ENCODE data around the gene HACD1.
"Not testable (repeated sequence)": the region's sequence is repeated elsewhere in the genome, so short reads cannot be mapped to it uniquely, and the experiment has no call there.

HACD1 gene

DNA sequence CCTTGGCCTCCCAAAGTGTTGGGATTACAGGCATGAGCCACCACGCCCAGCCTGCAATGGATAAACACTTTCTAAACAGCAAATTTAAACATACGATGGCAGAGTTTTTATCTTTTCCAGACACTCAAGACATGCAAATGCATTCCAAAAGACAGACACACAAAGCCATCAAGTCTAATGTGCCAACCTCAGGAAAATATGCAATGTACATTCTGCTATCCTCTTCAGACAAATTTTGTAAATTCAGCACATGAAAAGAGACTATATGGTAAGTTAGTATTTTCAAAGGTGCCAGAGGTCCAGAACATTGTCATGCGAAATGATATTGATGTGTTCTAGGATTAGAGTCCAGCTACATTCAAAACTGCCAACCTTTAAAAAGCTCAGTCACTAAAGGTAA lies 19.8 kb downstream of the HACD1 start:
- TF ChIP-seq ZNF274 (IDR thresholded peaks at IDR 0.05; ENCODE audit: low read depth, low read length) (no peak), YY1 (IDR thresholded peaks at IDR 0.05; ENCODE audit: insufficient read depth, insufficient read length) (no peak), SUZ12 (IDR thresholded peaks at IDR 0.05; ENCODE audit: extremely low read depth, insufficient read depth, insufficient read length) (no peak)
- Histone ChIP-seq H3K9me3 (ENCODE audit: insufficient read depth, low read length) (no peaks in the 10 kb centered on the region), H3K36me3 (ENCODE audit: insufficient read depth, insufficient read length, low read length) (peaks cover 37% of the 10 kb centered on the region), H3K4me3 (ENCODE audit: insufficient read length, low read depth) (no peak overlapping the region), H3K4me1 (ENCODE audit: insufficient read depth, insufficient read length) (no peaks in the 10 kb centered on the region), H3K9ac (ENCODE audit: insufficient read length, low read depth) (no peak overlapping the region), H3K27me3 (ENCODE audit: insufficient read depth, insufficient read length) (no peaks in the 10 kb centered on the region)
- no peak for DNase-seq (ENCODE audit: low read depth, low spot score)

DNA sequence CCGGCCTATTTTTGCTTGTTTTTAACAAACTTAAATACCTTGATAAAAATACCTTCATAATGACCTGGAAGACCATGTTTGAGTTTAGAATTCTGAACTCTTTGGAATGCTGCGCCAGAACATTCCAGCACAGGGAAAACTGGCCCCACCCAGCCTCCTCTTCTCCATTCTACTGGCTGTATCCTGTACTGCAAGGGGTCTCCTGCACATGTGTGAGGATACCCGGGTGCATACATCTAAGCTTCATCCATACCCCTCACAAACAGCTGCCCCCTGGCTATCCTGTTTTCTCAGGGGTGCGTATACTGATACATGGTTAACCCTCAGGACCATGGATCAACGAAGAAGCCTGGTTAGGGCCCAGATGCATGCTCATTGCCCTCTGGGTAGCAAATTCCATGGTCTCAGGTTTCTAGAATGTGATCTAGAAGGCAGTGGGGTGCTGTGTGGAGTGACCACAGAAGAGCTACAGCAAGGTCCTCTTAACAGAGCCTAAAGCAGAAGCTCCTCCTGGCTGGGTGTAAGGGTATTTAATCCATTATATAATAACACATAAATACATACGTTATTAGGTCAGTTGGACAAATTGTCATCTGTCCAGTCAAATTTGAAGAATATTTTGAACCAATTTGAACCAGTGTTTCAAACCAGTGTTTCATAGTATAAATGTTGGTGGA lies 26.1 kb downstream of the HACD1 start:
- peaks cover 29% of the 10 kb centered on the region for H3K36me3 ChIP-seq (ENCODE audit: insufficient read depth, insufficient read length, low read length)
- DNase-seq (ENCODE audit: low read depth, low spot score): no peak
- H3K4me1 ChIP-seq (ENCODE audit: insufficient read depth, insufficient read length): no peaks in the 10 kb centered on the region
- TF ChIP-seq YY1 (IDR thresholded peaks at IDR 0.05; ENCODE audit: insufficient read depth, insufficient read length) (no peak), SUZ12 (IDR thresholded peaks at IDR 0.05; ENCODE audit: extremely low read depth, insufficient read depth, insufficient read length) (no peak), ZNF274 (IDR thresholded peaks at IDR 0.05; ENCODE audit: low read depth, low read length) (no peak)
- no peaks in the 10 kb centered on the region for H3K9me3 ChIP-seq (ENCODE audit: insufficient read depth, low read length)
- H3K27me3 ChIP-seq (ENCODE audit: insufficient read depth, insufficient read length): no peaks in the 10 kb centered on the region
- no peak overlapping the region for H3K4me3 ChIP-seq (ENCODE audit: insufficient read length, low read depth)
- H3K9ac ChIP-seq (ENCODE audit: insufficient read length, low read depth): no peak overlapping the region

DNA sequence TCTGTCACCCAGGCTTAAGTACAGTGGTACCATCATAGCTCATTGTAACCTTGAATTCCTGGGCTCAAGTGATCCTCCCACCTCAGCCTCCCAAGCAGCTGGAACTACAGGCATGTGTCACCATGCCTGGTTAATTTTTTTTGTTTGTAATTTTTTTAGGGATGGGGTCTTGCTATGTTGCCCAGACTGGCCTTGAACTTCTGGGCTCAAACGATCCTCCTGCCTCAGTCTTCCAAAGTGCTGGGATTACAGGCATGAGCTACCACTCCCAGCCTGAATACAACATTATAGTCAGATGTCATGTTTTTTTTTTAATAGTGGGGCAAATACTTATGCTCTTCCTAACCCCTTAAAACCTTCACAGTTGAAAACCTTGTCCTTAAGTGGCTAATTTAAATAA lies 27.9 kb downstream of the HACD1 start:
- not testable (repeated sequence) for H3K27me3 ChIP-seq (ENCODE audit: insufficient read depth, insufficient read length); H3K4me1 ChIP-seq (ENCODE audit: insufficient read depth, insufficient read length); H3K9ac ChIP-seq (ENCODE audit: insufficient read length, low read depth); H3K9me3 ChIP-seq (ENCODE audit: insufficient read depth, low read length); DNase-seq (ENCODE audit: low read depth, low spot score); H3K4me3 ChIP-seq (ENCODE audit: insufficient read length, low read depth)
- H3K36me3 ChIP-seq (ENCODE audit: insufficient read depth, insufficient read length, low read length): peaks cover 20% of the 10 kb centered on the region

DNA sequence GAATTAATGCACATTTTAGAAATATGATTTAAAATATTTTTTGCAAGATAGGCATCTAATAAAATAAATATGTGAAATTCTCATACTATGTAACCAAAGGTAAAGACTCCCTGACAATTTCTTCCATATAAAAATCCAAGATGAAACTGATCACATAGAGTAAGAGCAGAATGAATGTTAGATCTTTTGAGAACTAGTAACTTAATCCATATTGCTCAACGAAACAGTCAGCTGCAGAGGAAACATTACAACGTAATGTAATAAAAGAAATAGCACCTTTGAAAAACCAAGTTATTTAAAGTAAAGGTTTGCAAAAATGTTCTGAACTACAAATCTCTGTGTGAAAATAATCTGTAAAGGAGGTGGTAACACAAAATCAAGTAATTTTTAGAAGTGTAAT lies 28.8 kb downstream of the HACD1 start:
- Histone ChIP-seq H3K36me3 (ENCODE audit: insufficient read depth, insufficient read length, low read length) (peaks cover 14% of the 10 kb centered on the region), H3K4me3 (ENCODE audit: insufficient read length, low read depth) (no peak overlapping the region), H3K4me1 (ENCODE audit: insufficient read depth, insufficient read length) (no peaks in the 10 kb centered on the region), H3K9ac (ENCODE audit: insufficient read length, low read depth) (no peak overlapping the region), H3K9me3 (ENCODE audit: insufficient read depth, low read length) (no peaks in the 10 kb centered on the region), H3K27me3 (ENCODE audit: insufficient read depth, insufficient read length) (no peaks in the 10 kb centered on the region)
- DNase-seq (ENCODE audit: low read depth, low spot score): no peak
- TF ChIP-seq ZNF274 (IDR thresholded peaks at IDR 0.05; ENCODE audit: low read depth, low read length) (no peak), YY1 (IDR thresholded peaks at IDR 0.05; ENCODE audit: insufficient read depth, insufficient read length) (no peak), SUZ12 (IDR thresholded peaks at IDR 0.05; ENCODE audit: extremely low read depth, insufficient read depth, insufficient read length) (no peak)

DNA sequence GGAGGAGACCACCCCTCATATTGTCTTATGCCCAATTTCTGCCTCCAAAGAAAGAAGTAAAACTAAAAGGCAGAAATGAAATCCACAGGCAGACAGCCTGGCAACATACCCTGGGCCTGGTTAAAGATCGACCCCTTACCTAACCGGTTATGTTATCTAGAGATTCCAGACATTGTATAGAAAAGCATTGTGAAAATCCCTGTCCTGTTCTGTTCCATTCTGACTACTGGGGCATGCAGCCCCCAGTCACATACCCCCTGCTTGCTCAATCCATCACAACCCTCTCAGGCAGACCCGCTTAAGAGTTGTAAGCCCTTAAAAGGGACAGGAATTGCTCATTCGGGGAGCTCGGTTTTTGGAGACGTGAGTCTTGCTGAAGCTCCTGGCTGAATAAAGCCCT lies 29.9 kb downstream of the HACD1 start:
- not testable (repeated sequence) for DNase-seq (ENCODE audit: low read depth, low spot score); H3K9me3 ChIP-seq (ENCODE audit: insufficient read depth, low read length); H3K4me3 ChIP-seq (ENCODE audit: insufficient read length, low read depth); H3K27me3 ChIP-seq (ENCODE audit: insufficient read depth, insufficient read length); H3K9ac ChIP-seq (ENCODE audit: insufficient read length, low read depth); H3K4me1 ChIP-seq (ENCODE audit: insufficient read depth, insufficient read length)
- H3K36me3 ChIP-seq (ENCODE audit: insufficient read depth, insufficient read length, low read length): peaks cover 10% of the 10 kb centered on the region

DNA sequence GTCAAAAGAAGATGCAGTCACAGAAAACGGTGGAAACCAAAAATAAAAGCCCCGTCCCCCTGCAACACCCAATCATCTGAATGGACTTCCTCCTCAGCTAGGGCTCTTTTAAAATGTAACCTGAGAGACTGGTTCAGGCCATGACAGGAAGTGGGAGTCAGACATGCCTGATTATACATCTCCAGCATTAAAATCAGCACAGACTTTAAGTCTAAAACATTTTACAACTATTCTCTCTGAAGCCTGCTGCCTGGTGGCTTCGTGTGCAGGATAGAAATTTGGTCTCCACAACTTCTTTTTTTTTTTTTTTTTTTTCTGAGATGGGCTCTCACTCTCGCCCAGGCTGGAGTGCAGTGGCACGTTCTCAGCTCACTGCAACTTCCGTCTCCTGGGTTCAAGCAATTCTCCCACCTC lies 30.3 kb downstream of the HACD1 start:
- no peak for DNase-seq (ENCODE audit: low read depth, low spot score)
- H3K9ac ChIP-seq (ENCODE audit: insufficient read length, low read depth): no peak overlapping the region
- H3K4me3 ChIP-seq (ENCODE audit: insufficient read length, low read depth): no peak overlapping the region
- no peaks in the 10 kb centered on the region for H3K27me3 ChIP-seq (ENCODE audit: insufficient read depth, insufficient read length)
- TF ChIP-seq YY1 (IDR thresholded peaks at IDR 0.05; ENCODE audit: insufficient read depth, insufficient read length): no peak
- no peak for TF ChIP-seq ZNF274 (IDR thresholded peaks at IDR 0.05; ENCODE audit: low read depth, low read length)
- TF ChIP-seq SUZ12 (IDR thresholded peaks at IDR 0.05; ENCODE audit: extremely low read depth, insufficient read depth, insufficient read length): no peak
- H3K4me1 ChIP-seq (ENCODE audit: insufficient read depth, insufficient read length): no peaks in the 10 kb centered on the region
- H3K9me3 ChIP-seq (ENCODE audit: insufficient read depth, low read length): no peaks in the 10 kb centered on the region
- peaks cover 9% of the 10 kb centered on the region for H3K36me3 ChIP-seq (ENCODE audit: insufficient read depth, insufficient read length, low read length)

DNA sequence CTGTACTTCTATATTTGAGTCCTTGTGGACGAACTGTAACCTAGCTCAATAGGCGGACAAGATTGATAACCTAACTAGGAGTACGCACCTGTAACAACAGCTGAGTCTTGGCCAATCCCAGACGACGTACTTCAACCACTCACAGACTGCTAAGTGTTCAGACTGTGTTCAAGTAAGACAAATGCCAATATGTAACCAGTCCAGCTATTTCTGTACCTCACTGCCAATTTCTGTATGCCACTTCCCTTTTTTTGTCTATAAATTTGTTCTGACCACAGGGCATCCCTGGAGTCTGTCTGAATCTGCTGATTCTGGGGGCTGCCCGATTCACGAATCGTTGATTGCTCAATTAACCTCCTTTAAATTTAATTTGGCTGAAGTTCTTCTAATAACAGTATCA lies 32.2 kb downstream of the HACD1 start:
- Histone ChIP-seq H3K4me3 (ENCODE audit: insufficient read length, low read depth) (no peak overlapping the region), H3K9me3 (ENCODE audit: insufficient read depth, low read length) (no peaks in the 10 kb centered on the region), H3K4me1 (ENCODE audit: insufficient read depth, insufficient read length) (no peaks in the 10 kb centered on the region)

DNA sequence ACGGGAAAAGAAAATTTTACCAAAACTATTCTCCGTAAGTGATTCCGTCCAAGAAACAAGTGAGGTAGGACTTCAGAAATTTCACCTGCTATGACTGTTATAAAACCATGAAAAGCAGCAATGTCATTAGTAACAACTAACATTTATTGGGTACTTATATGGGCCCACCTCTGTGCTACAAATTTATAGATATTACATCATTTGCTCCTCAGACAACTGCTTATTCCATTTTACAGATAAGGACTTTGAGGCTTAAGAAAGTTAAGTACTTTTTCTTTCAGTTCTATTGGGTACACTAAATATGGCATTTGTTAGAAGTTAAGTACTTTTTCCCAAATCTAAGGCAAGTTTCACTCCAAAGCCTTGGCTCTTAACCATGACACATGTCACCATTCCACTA lies 36.3 kb downstream of the HACD1 start:
- TF ChIP-seq YY1 (IDR thresholded peaks at IDR 0.05; ENCODE audit: insufficient read depth, insufficient read length): no peak
- TF ChIP-seq ZNF274 (IDR thresholded peaks at IDR 0.05; ENCODE audit: low read depth, low read length): no peak
- TF ChIP-seq SUZ12 (IDR thresholded peaks at IDR 0.05; ENCODE audit: extremely low read depth, insufficient read depth, insufficient read length): no peak
- no peak for DNase-seq (ENCODE audit: low read depth, low spot score)
- Histone ChIP-seq H3K36me3 (ENCODE audit: insufficient read depth, insufficient read length, low read length) (no peaks in the 10 kb centered on the region), H3K9me3 (ENCODE audit: insufficient read depth, low read length) (no peaks in the 10 kb centered on the region), H3K4me1 (ENCODE audit: insufficient read depth, insufficient read length) (no peaks in the 10 kb centered on the region), H3K27me3 (ENCODE audit: insufficient read depth, insufficient read length) (no peaks in the 10 kb centered on the region), H3K4me3 (ENCODE audit: insufficient read length, low read depth) (no peak overlapping the region), H3K9ac (ENCODE audit: insufficient read length, low read depth) (no peak overlapping the region)

More for the DNA sequence above, 32.2 kb downstream of the HACD1 start:
- Histone ChIP-seq H3K9ac (ENCODE audit: insufficient read length, low read depth) (no peak overlapping the region), H3K27me3 (ENCODE audit: insufficient read depth, insufficient read length) (no peaks in the 10 kb centered on the region), H3K36me3 (ENCODE audit: insufficient read depth, insufficient read length, low read length) (no peaks in the 10 kb centered on the region)
- DNase-seq (ENCODE audit: low read depth, low spot score): no peak
- TF ChIP-seq ZNF274 (IDR thresholded peaks at IDR 0.05; ENCODE audit: low read depth, low read length) (no peak), SUZ12 (IDR thresholded peaks at IDR 0.05; ENCODE audit: extremely low read depth, insufficient read depth, insufficient read length) (no peak)

Data from NT2/D1 (cell line).